ENCODE results near the gene CFAP119.

Gene CFAP119

DNA sequence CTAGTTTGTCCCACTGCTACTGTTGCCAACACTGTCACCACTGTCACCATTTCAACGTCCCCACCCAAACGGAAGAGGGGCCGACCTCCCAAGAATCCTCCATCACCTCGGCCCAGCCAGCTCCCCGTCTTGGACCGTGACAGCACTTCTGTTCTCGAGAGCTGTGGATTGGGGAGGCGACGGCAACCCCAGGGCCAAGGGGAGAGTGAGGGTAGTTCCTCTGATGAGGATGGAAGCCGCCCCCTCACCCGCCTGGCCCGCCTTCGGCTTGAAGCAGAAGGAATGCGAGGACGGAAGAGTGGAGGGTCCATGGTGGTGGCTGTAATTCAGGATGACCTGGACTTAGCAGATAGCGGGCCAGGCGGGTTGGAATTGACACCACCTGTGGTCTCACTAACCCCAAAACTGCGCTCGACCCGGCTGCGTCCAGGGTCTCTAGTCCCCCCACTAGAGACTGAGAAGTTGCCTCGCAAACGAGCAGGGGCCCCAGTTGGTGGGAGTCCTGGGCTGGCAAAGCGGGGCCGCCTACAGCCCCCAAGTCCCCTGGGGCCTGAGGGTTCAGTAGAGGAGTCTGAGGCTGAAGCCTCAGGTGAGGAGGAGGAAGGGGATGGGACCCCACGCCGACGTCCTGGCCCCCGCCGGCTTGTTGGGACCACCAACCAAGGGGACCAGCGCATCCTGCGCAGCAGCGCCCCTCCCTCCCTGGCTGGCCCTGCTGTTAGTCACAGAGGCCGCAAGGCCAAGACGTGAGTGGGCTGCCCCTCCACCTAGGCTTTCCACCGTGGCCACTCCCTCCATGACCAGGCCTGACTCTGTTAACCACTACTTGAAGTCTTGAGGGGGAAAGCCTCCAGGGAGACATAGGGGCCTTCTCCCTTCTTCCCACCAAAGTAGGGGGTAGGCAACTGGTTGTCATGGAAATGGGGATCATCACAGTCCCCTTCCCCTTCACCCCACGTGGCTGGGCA, 22.6 kb downstream of the CFAP119 start:
- no peak for DNase-seq

DNA sequence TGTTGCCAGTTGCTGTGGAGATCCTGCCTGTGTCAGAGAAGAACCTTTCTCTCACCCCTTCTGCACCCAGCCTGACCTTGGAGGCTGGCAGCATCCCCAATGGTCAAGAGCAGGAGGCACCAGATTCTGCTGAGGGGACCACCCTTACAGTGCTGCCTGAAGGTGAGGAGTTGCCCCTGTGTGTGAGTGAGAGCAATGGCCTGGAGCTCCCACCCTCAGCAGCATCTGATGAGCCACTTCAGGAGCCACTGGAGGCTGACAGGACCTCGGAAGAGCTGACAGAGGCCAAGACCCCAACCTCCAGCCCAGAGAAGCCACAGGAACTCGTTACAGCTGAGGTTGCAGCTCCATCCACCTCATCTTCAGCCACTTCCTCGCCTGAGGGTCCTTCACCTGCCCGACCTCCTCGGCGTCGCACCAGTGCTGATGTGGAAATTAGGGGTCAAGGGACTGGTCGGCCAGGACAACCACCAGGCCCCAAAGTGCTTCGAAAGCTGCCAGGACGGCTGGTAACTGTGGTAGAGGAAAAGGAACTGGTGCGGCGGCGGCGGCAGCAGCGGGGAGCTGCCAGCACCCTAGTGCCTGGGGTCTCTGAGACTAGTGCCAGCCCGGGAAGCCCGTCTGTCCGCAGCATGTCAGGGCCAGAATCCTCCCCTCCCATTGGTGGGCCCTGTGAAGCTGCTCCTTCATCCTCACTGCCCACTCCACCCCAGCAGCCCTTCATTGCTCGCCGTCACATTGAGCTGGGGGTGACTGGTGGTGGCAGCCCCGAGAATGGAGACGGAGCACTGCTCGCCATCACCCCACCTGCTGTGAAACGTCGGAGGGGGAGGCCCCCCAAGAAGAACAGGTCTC, 23.8 kb downstream of the CFAP119 start:
- DNase-seq, result no peak

DNA sequence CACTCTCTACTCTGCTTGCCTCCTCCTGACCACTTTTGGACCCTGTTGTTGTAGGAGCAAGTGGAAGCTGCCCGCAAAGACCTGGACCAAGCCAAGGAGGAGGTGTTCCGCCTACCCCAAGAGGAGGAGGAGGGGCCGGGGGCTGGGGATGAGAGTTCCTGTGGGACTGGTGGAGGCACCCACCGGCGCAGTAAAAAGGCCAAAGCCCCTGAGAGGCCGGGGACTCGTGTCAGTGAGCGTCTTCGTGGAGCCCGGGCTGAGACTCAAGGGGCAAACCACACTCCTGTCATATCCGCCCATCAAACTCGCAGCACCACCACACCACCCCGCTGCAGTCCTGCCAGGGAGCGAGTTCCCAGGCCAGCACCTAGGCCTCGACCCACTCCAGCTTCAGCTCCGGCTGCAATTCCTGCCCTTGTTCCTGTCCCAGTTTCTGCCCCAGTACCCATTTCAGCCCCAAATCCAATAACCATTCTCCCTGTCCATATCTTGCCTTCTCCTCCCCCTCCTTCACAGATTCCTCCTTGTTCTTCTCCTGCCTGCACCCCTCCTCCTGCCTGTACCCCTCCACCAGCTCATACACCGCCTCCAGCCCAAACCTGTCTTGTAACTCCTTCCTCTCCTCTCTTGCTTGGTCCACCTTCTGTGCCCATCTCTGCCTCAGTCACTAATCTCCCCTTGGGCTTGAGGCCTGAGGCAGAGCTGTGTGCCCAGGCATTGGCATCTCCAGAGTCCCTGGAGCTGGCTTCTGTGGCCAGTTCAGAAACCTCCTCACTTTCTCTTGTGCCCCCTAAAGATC, 24.7 kb downstream of the CFAP119 start:
- DNase-seq, result no peak

DNA sequence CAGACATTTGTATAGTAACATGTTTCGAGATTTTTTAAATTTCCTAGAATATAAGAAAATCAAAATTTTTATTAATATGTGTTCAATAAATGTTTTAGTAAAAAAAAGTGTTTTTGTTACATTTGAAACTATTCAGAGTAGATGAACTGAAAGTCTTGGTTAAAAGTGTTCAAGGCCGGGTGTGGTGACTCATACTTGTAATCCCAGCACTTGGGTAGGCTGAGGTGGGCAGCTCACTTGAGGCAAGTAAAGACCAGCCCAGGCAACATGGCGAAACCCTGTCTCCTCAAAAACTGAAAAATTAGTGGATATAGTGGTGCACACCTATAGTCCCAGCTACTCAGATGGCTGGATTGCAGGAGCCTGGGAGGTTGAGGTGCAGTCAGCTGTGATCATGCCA, 30.5 kb downstream of the CFAP119 start:
- no peak for DNase-seq

DNA sequence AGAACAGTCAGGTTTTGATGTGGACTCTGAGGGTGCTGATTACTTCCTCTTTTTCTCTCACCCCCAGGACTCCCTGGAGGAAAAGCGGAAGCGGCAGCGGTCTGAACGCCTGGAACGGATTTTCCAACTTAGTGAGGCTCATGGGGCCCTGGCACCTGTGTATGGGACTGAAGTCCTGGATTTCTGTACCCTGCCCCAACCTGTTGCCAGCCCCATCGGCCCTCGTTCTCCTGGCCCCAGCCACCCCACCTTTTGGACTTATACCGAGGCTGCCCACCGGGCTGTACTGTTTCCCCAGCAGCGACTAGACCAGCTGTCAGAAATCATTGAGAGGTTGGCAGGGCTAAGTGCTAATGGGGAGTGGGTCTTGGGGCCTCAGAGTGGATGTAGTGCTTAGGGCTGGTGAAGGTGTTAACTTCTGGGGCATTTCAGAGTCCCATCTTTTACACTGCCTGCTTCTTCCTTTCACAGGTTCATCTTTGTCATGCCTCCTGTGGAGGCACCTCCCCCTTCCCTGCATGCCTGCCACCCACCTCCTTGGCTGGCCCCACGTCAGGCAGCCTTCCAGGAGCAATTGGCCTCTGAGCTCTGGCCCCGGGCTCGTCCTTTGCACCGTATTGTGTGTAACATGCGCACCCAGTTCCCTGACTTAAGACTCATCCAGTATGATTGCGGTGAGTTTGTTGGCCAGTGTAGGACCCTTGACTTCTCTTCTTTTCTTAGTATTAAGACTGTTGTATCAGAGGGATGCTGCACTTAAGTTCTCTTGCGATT, 32.8 kb downstream of the CFAP119 start:
- no peak for DNase-seq

DNA sequence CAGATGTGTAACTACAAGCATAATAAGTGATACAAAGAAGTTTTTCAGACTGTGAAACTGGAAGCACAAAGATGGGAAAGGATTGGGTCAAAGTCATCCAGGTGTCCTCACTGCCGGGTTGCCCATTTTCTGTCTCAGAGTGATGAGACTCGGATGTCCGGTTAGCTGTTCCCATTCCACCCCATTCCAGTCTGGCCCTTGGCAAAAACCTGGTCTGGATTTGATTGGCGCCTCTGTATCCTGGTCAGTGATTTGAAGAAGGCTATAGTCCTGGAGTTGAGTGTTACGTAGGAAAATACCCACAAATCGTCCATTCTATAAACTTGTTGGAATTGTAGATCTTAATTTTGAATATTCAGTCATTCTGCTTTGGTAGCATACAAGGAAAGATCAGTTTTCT, 33.5 kb downstream of the CFAP119 start:
- no peak for DNase-seq

DNA sequence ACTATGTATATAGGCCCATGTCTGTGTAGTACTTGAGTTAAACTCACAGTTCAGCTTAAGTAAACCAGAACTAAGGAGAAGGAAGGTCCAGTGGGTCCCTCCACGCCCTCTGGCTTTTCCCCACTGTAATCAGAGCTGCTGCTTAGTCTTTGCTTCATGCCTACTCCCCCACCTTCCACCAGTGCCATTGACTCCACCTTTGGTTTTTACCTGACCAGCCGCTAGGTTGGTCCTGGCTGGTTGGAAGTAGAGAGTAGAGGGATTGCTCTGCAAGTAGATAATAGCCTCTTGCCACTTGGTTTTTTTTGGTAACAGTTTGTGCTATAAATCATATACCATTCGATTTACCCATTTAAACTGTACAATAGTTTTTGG, 36.5 kb downstream of the CFAP119 start:
- DNase-seq, result no peak

DNA sequence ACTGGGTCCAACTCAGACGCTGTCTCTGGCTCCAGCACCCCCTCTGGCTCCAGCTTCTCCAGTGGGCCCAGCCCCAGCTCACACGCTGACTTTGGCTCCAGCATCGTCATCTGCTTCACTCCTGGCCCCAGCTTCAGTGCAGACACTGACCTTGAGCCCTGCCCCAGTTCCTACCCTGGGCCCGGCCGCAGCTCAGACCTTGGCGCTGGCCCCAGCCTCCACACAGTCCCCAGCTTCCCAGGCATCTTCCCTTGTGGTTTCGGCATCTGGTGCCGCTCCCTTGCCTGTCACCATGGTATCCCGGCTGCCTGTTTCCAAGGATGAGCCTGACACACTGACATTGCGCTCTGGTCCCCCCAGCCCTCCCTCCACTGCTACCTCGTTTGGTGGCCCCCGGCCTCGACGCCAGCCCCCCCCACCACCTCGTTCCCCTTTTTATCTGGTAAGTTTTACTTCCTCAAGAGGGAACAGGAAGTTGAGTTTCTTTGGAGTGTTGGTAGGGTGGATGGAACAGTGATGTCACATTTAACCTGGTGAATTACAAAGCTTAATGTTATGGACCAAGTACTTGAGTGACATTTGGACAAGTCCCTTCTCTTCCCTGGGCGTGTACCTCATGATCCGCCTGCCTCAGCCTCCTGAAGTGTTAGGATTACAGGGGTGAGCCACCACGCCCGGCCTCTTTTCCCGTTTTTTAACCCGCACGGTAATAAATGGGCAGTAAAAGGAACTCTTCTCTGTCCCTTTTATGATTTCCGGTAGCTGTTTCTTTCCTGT, 37.0 kb downstream of the CFAP119 start:
- no peak for DNase-seq

DNA sequence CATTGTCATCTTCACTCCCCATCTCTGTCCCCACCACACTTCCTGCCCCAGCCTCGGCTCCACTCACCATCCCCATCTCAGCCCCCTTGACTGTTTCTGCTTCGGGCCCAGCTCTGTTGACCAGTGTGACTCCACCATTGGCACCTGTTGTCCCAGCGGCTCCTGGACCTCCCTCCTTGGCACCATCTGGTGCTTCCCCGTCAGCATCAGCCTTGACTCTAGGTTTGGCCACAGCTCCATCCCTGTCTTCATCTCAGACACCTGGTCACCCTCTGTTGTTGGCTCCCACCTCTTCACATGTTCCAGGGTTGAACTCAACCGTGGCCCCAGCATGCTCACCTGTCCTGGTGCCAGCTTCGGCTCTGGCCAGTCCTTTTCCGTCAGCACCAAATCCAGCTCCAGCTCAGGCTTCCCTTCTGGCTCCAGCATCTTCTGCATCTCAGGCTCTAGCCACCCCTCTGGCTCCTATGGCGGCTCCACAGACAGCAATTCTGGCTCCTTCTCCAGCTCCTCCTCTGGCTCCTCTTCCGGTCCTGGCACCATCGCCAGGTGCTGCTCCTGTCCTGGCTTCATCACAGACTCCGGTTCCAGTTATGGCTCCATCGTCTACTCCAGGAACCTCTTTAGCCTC, 38.0 kb downstream of the CFAP119 start:
- no peak for DNase-seq

DNA sequence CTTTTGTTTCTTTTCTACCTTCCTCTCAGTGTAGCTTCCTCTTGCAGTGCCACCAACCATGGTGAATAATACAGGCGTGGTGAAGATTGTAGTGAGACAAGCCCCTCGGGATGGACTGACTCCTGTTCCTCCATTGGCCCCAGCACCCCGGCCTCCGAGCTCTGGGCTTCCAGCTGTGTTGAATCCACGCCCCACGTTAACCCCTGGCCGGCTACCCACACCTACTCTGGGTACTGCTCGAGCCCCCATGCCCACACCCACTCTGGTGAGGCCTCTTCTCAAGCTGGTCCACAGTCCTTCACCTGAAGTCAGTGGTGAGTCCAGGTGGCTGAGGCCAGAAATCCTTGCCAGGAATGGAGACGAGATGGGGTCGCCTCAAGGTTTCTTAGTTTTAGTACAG, 38.9 kb downstream of the CFAP119 start:
- no peak for DNase-seq

DNA sequence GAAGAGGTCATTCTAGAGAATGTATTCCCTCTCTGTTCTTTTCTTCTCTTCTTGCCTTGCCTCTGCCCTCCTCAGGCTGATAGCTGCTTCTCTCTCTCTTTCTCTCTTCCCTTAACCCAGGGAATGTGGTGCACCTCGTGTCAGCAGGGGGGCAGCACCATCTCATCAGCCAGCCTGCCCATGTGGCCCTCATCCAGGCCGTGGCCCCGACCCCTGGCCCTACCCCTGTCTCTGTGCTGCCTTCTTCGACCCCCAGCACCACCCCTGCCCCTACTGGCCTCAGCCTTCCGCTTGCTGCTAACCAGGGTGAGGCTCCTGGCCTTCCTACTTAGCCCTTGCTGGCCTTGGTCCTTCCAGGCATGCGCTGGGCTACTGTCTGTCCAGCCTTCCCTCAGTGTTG, 39.4 kb downstream of the CFAP119 start:
- no peak for DNase-seq

DNA sequence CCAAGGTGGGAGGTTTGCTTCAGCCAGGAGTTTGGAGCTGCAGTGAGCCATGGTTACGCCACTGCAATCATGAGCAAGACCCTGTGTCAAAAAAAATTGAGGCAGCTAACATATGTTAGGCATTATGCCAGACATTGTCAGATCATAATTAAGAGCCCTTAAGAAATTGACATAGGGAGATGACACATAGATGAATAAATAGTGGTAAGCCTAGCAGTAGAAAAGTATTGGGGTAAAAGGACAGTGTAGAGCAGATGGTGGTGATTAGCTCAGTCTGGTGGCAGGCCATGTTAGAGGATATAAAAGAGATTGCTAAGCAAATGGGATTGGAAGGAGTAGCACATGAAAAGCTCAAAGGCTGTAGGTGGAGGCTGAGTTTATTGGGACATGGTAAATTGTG, 40.3 kb downstream of the CFAP119 start:
- DNase-seq, result no peak

DNA sequence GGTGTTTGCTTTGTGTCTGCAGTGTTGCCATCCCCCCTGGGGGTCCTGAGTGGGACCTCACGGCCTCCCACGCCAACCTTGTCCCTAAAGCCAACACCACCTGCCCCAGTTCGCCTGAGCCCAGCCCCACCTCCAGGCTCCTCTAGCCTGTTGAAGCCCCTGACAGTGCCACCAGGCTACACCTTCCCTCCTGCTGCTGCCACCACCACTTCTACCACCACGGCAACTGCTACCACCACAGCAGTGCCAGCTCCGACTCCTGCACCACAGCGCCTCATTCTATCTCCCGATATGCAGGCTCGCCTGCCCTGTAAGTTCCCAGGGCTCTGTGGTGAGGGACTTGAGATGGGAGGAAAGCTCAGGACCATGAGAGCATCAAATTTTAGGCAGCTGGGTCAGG, 40.7 kb downstream of the CFAP119 start:
- no peak for DNase-seq

DNA sequence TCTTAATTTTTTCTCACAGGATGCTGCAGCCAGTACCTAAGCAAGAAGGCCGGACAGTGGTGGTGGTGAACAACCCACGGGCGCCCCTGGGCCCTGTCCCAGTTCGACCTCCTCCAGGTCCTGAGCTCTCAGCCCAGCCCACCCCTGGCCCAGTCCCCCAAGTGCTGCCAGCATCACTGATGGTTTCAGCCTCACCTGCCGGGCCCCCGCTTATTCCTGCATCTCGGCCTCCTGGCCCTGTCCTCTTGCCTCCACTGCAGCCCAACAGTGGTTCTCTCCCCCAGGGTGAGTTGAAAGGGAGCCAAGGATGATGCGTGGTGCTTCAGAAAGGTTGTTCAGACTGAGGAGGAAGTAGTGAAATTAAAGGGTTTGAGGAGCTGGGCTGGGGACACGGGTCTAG, 41.2 kb downstream of the CFAP119 start:
- DNase-seq, result no peak

DNA sequence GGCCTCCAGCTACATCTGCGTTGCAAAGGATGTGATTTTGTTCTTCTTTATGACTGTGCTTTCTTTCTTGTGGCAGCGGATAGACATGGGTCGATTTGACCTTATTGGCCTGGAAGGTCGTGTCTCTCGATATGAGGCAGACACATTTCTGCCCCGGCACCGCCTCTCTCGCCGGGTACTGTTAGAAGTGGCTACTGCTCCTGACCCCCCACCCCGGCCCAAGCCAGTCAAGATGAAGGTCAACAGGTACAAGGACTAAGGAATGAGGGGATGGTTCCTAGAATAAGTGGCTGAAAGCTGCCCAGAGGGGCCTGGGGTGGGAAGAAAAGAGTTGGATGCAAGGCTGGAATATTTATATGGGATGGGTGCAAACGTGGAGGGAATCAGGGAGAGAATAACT, 41.8 kb downstream of the CFAP119 start:
- DNase-seq, result no peak

DNA sequence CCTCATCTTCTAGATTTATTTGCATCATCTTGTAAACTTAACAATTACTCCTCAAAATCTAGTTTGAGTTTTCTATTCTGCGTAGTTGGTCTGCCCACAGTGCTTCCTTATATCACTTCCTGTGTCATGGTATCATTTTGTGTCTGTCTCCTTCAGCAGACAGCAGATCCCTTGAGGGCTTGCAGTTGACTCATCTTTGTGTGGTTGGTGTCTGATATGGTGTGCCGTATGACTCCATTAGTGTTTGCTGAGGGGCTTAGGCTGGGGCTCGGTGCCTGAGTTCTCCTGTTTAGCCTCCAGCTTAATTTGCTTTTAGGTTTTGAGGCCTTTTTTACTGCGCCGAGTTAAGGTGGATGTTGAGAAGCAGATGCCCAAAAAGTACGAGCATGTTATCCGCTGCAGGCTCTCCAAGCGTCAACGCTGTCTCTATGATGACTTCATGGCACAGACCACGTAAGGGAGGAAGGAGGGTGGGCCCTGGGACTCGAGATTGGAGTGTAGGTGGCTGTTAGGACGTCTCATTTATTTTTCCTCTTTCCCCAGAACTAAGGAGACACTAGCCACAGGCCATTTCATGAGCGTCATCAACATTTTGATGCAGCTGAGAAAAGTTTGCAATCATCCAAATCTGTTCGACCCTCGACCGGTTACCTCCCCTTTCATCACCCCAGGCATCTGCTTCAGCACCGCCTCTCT, 46.0 kb downstream of the CFAP119 start:
- DNase-seq, result peak; percentile 29 to 41

DNA sequence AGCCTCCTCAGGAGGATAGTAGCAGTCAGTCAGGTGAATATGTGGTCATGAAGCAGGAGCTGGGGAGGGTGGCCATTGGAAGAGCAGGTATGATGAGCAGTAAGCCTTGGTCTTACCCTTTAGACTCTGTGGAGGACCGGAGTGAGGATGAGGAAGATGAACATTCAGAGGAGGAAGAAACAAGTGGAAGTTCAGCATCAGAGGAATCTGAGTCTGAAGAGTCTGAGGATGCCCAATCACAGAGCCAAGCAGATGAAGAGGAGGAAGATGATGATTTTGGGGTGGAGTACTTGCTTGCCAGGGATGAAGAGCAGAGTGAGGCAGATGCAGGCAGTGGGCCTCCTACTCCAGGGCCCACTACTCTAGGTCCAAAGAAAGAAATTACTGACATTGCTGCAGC, 50.1 kb downstream of the CFAP119 start:
- no peak for DNase-seq

DNA sequence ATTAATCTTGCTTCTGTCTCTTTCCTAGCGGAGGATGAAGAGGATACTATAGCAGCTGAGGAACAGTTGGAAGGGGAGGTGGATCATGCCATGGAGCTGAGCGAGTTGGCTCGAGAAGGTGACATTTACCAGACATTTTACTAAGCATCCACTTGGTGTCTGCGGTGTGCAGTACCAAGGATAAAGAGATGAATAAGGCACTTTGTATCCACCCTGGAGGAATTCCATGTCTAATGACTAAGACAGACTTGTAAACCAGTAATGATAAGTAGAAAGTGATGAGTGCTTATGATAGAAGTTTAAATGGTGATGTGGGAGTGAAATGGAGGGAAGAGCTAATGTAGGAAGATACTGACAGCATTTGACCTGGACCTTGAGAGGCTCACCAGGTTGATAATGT, 50.9 kb downstream of the CFAP119 start:
- no peak for DNase-seq

Data from activated CD4-positive, alpha-beta T cell treated with anti-CD3 and anti-CD28 coated beads, Interleukin-2, amount 50 U/mL, for 48 hours (primary cell).